HepG2 (cell line): Measurements from ENCODE around the gene MYO16. TPM values are rescaled to one million over a fixed set of nuclear protein-coding genes. Genes with fewer than 3 reads are reported as not detected.

ENCODE experiments used
- ATAC-seq: fragments of 200-7000 bp; cut with Tn5 transposase; 3 replicates; pipeline ENCODE4 v1.9.1; 2020; ENCODE audit warnings: mild to moderate bottlenecking, moderate library complexity
- BruUV-seq: library from RNA; stranded (reverse); fragments of 400-500 nt; replicated peaks from 2 replicates; lab custom pipeline; 2021; lab: Mats Ljungman, UMichigan
- CTCF ChIA-PET: fragments of 300-600 bp; formaldehyde crosslinking; extraction: SDS; loops from one replicate; lab custom pipeline; 2021; ENCODE audit warnings: low total read pairs, inconsistent platforms, low intra/inter-chr PET ratio; lab: Yijun Ruan, JAX
- POLR2A ChIA-PET: fragments of 350-600 bp; sonication (Branson Sonifier 250); formaldehyde crosslinking; loops from one replicate; lab custom pipeline; 2020; ENCODE audit warnings: antibody characterized with exemption, inconsistent platforms; lab: Yijun Ruan, JAX
- DNase-seq: peaks from one replicate; pipeline ENCODE4 v3.0.0-alpha.2; 2015; ENCODE audit warnings: low spot score
- FAIRE-seq: peaks from 3 replicates; lab custom pipeline; 2011; peaks lifted over from hg19 to GRCh38; lab: Jason Lieb, UNC
- H2AFZ ChIP-seq: one replicate; pipeline ENCODE4 v1.6.1; 2011; ENCODE audit warnings: low read length, inconsistent platforms
- H3K27ac ChIP-seq: fragments of 300-600 bp; 3 replicates; pipeline ENCODE4 v1.8.0; 2011; ENCODE audit warnings: mixed run types, mild to moderate bottlenecking, mixed read lengths, low read length, inconsistent platforms; ENCODE audit not compliant: insufficient read depth; ENCODE audit errors: extremely low read length
- H3K27me3 ChIP-seq, 2 experiments: fragments of 200-600 bp in 1 of 2; 2 replicates in 1 of 2; 3 replicates in 1 of 2; pipeline versions ENCODE4 v1.6.0 to v1.8.0; 2011; ENCODE audit warnings: low read length in 2 of 2, mild to moderate bottlenecking in 2 of 2, moderate library complexity in 2 of 2, inconsistent platforms in 1 of 2; ENCODE audit not compliant: insufficient read depth in 2 of 2, control insufficient read depth in 1 of 2
- H3K36me3 ChIP-seq, 2 experiments: fragments of 200-600 bp in 1 of 2; replicated peaks in 1 of 2; 2 replicates in 1 of 2; 3 replicates in 1 of 2; pipeline versions ENCODE4 v1.5.1 to v1.8.0; 2011; ENCODE audit warnings: low read length in 2 of 2, inconsistent platforms in 1 of 2; ENCODE audit not compliant: insufficient read depth in 2 of 2, control insufficient read depth in 1 of 2
- H3K4me1 ChIP-seq: 2 replicates; pipeline ENCODE4 v1.5.1; 2012; ENCODE audit warnings: low read length, inconsistent platforms; ENCODE audit not compliant: insufficient read depth
- H3K4me2 ChIP-seq: 2 replicates; pipeline ENCODE4 v1.6.0; 2011; ENCODE audit warnings: low read depth, low read length, inconsistent platforms
- H3K4me3 ChIP-seq, 3 experiments: fragments of 200-600 bp in 1 of 3; sonication (generic), shearing (Covaris generic) in 1 of 3; replicated peaks in 1 of 3; 2 replicates each; pipeline ENCODE4 v1.5.1; 2011 to 2016; ENCODE audit warnings: low read length in 3 of 3, inconsistent platforms in 2 of 3, low read depth in 2 of 3, mild to moderate bottlenecking in 2 of 3, control low read depth in 1 of 3, mixed read lengths in 1 of 3; ENCODE audit not compliant: insufficient read depth in 1 of 3
- H3K79me2 ChIP-seq: one replicate; pipeline ENCODE4 v1.6.1; 2011; ENCODE audit warnings: low read length, inconsistent platforms; ENCODE audit not compliant: insufficient read depth
- H3K9ac ChIP-seq: 2 replicates; pipeline ENCODE4 v1.6.0; 2011; ENCODE audit warnings: mild to moderate bottlenecking, low read depth, low read length, inconsistent platforms; ENCODE audit not compliant: insufficient read depth
- H3K9me3 ChIP-seq: 2 replicates; pipeline ENCODE4 v1.5.1; 2012; ENCODE audit warnings: mild to moderate bottlenecking, low read length
- H4K20me1 ChIP-seq: 2 replicates; pipeline ENCODE4 v1.6.0; 2011; ENCODE audit warnings: inconsistent platforms, mild to moderate bottlenecking, low read length, moderate library complexity; ENCODE audit not compliant: insufficient read depth
- AGO2 ChIP-seq: fragments of 200-400 bp; formaldehyde crosslinking; optimal IDR thresholded peaks from 2 replicates; pipeline ENCODE3; 2017; ENCODE audit warnings: mild to moderate bottlenecking, low read depth, low read length, moderate library complexity
- BATF2 ChIP-seq: sonication (generic); formaldehyde crosslinking; IDR thresholded peaks from 2 replicates; pipeline ENCODE4 v1.8.0; 2022; ENCODE audit warnings: mild to moderate bottlenecking, missing genetic modification reagents, moderate library complexity
- CHCHD3 ChIP-seq: sonication (generic); formaldehyde crosslinking; IDR thresholded peaks from 2 replicates; pipeline ENCODE4 v1.8.0; 2022; ENCODE audit warnings: mild to moderate bottlenecking, missing genetic modification reagents, moderate library complexity
- HDAC6 ChIP-seq: fragments of 200-600 bp; sonication (generic); IDR thresholded peaks from 2 replicates; pipeline ENCODE4 v1.7.0; 2017; ENCODE audit warnings: mild to moderate bottlenecking, antibody characterized with exemption, low read length, low read depth
- IRX3 ChIP-seq: sonication (generic); formaldehyde crosslinking; IDR thresholded peaks from 2 replicates; pipeline ENCODE4 v1.8.1; 2023; ENCODE audit warnings: mild to moderate bottlenecking, low read depth, missing genetic modification reagents, borderline replicate concordance
- MAZ ChIP-seq, 2 experiments: sonication (generic) in 1 of 2; formaldehyde crosslinking in 1 of 2; IDR thresholded peaks; 2 replicates each; pipeline versions ENCODE4 v1.5.0 to v1.6.1; 2012 to 2020; ENCODE audit warnings: low read depth in 2 of 2, mild to moderate bottlenecking in 2 of 2, borderline replicate concordance in 1 of 2, improper control_type of control experiment in 1 of 2, low read length in 1 of 2, missing genetic modification reagents in 1 of 2, moderate library complexity in 1 of 2
- NFATC3 ChIP-seq: sonication (generic); formaldehyde crosslinking; IDR thresholded peaks from 2 replicates; pipeline ENCODE4 v1.5.1; 2020; ENCODE audit warnings: mild to moderate bottlenecking, missing genetic modification reagents
- NR2F2 ChIP-seq: IDR thresholded peaks from 2 replicates; pipeline ENCODE4 v1.6.1; 2012; ENCODE audit warnings: low read depth, inconsistent platforms, borderline replicate concordance
- THAP8 ChIP-seq: sonication (generic); formaldehyde crosslinking; IDR thresholded peaks from 2 replicates; pipeline ENCODE4 v1.5.1; 2020; ENCODE audit warnings: missing genetic modification reagents, mild to moderate bottlenecking, borderline replicate concordance
- ZBTB10 ChIP-seq: sonication (generic); formaldehyde crosslinking; IDR thresholded peaks from 2 replicates; pipeline ENCODE4 v1.4.0; 2020; ENCODE audit warnings: missing genetic modification reagents, borderline replicate concordance
- ZBTB2 ChIP-seq: sonication (generic); formaldehyde crosslinking; IDR thresholded peaks from 2 replicates; pipeline ENCODE4 v1.8.0; 2022; ENCODE audit warnings: low read depth, missing genetic modification reagents
- ZNF597 ChIP-seq: sonication (generic); formaldehyde crosslinking; IDR thresholded peaks from 2 replicates; pipeline ENCODE4 v1.5.0; 2020; ENCODE audit warnings: missing genetic modification reagents
- ZNF749 ChIP-seq: sonication (generic); formaldehyde crosslinking; IDR thresholded peaks from 2 replicates; pipeline ENCODE4 v1.8.0; 2022; ENCODE audit warnings: mild to moderate bottlenecking, missing genetic modification reagents, moderate library complexity, borderline replicate concordance
- ZNF839 ChIP-seq: sonication (generic); formaldehyde crosslinking; IDR thresholded peaks from 2 replicates; pipeline ENCODE4 v1.4.0; 2020; ENCODE audit warnings: missing genetic modification reagents, mild to moderate bottlenecking, borderline replicate concordance
- WGBS: methylation state at CpG from one replicate; pipeline ENCODE4 v1.1.6; 2017; ENCODE audit warnings: low lambda C conversion rate; 5-methylcytosine and 5-hydroxymethylcytosine counted together
- in situ Hi-C: cut with HindIII; loops from 2 replicates; pipeline ENCODE4 v1.10.0; 2017; ENCODE audit warnings: low pct_unique_long_range_greater_than_20kb; ENCODE audit not compliant: extremely low pct_ligation_motif_present
- intact Hi-C: fragments of 100-400 bp; cut with micrococcal nuclease; formaldehyde crosslinking; loops from one replicate; pipeline ENCODE4 v1.10.0; 2022; ENCODE audit not compliant: unreplicated experiment
- polyA plus RNA-seq, 8 experiments: library from polyadenylated mRNA; depleted of rRNA in 3 of 8; stranded (reverse) in 7 of 8; unstranded in 1 of 8; fragments of >200 nt; fragmentation: Illumina TruSeq in 4 of 8; extraction: Trizol in 4 of 8; gene quantifications; 2 replicates each; pipeline versions ENCODE4 v1.2.1 to v1.2.3, GENCODE V29; 2011 to 2016; ENCODE audit warnings: low read depth in 4 of 8, missing spikeins in 1 of 8, mixed read lengths in 1 of 8; ENCODE audit not compliant: insufficient read depth in 1 of 8
- total RNA-seq, 5 experiments: library from RNA; depleted of rRNA; stranded (reverse); fragments of >200 nt; fragmentation: Illumina TruSeq; extraction: Trizol; gene quantifications; 2 replicates each; pipeline ENCODE4 v1.2.3, GENCODE V29; 2016; ENCODE audit warnings: low read depth in 1 of 5

Gene MYO16
- total and polyA plus RNA-seq, 2 of the 13 experiments (the other 11 are each of a cell fraction or from before 2014, with no cell fraction given): not detected

- ChIA-PET CTCF (no interaction called here), POLR2A (no interaction called here)
- H2AFZ ChIP-seq: no peak overlapping the region
- 1% methylated on average over 5 of the region's 5 CpGs for WGBS
- H3K27ac ChIP-seq: no peak overlapping the region
- H3K4me1 ChIP-seq: no peaks in the 10 kb centered on the region
- no peaks in the 10 kb centered on the region for H3K79me2 ChIP-seq
- no peaks in the 10 kb centered on the region for H4K20me1 ChIP-seq
- no TSS peak for BruUV-seq
- FAIRE-seq (no peak), ATAC-seq (no peak), DNase-seq (no peak)
- H3K36me3 ChIP-seq: no peaks in the 10 kb centered on the region
- H3K4me2 ChIP-seq: no peak overlapping the region
- intact Hi-C loops: no loop called here
- in situ Hi-C loops: no loop called here
- H3K4me3 ChIP-seq: no peak overlapping the region
- no peak for TF ChIP-seq ZBTB2 (CRISPR knock-in tag)
- no peak for TF ChIP-seq CHCHD3
- no peak for TF ChIP-seq AGO2
- no peak for TF ChIP-seq ZBTB10 (CRISPR knock-in tag)
- TF ChIP-seq ZNF597 (CRISPR knock-in tag): no peak
- TF ChIP-seq NFATC3: no peak
- TF ChIP-seq IRX3 (CRISPR knock-in tag): no peak
- no peak for TF ChIP-seq BATF2 (CRISPR knock-in tag)
- TF ChIP-seq MAZ (IDR thresholded peaks at IDR 0.05; ENCODE audit: borderline replicate concordance, low read depth, low read length): no peak
- TF ChIP-seq MAZ (CRISPR knock-in tag; IDR thresholded peaks at IDR 0.05; ENCODE audit: low read depth): no peak
- TF ChIP-seq THAP8 (CRISPR knock-in tag): no peak
- TF ChIP-seq ZNF749 (CRISPR knock-in tag): no peak
- no peak for TF ChIP-seq HDAC6
- TF ChIP-seq NR2F2: no peak
- no peak for TF ChIP-seq ZNF839 (CRISPR knock-in tag)
- H3K9ac ChIP-seq: no peak overlapping the region
- no peaks in the 10 kb centered on the region for H3K9me3 ChIP-seq
- H3K27me3 ChIP-seq: no peaks in the 10 kb centered on the region
Measured at GRCh38 chr13:108980237-108980636, 350.8 kb downstream of the MYO16 start.
